GM19328 (cell line): ENCODE results near the gene SLC8A1.

ENCODE experiments used
- ATAC-seq: cut with Tn5 transposase; IDR thresholded peaks from one replicate; pipeline ENCODE4 v1.9.1; 2021; ENCODE audit warnings: mild to moderate bottlenecking, moderate library complexity; ENCODE audit not compliant: unreplicated experiment

Gene SLC8A1

DNA sequence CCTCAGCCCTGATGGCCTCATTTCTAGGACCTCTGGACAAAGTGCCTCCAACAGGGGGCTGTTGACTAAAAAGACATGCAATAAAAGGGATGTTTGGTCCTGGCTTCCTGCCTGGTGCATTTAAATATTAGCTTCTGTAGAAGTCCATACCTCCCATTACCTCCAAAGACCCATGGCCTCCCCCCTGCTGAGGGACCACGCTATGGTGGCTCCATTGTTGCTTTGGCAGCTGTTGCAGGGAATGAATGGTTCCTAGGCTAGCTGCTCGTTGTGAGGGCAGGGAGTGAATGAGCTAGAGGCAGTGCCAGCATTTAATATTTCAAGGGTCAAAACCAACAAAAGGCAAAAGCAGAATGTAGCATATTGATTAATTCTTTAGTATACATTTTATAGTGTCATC is 285.9 kb downstream of the SLC8A1 start:
- ATAC-seq = no peak

DNA sequence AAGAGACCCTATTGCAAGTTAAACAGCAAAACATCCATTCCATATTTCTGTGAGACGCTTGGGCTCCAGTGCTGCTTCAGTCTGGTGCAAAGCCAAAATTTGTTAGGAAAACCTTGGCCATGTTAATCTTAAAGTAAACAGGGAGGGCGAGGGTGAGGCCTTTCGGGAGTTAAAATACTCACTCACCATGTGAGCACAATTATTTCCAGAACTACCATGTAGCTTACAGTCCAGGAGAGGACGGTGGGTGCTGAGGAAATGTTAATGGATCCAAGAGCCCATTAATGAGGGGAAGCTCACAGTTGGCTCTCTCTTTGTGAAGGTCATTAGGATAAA is 286.4 kb downstream of the SLC8A1 start:
- ATAC-seq = no peak

DNA sequence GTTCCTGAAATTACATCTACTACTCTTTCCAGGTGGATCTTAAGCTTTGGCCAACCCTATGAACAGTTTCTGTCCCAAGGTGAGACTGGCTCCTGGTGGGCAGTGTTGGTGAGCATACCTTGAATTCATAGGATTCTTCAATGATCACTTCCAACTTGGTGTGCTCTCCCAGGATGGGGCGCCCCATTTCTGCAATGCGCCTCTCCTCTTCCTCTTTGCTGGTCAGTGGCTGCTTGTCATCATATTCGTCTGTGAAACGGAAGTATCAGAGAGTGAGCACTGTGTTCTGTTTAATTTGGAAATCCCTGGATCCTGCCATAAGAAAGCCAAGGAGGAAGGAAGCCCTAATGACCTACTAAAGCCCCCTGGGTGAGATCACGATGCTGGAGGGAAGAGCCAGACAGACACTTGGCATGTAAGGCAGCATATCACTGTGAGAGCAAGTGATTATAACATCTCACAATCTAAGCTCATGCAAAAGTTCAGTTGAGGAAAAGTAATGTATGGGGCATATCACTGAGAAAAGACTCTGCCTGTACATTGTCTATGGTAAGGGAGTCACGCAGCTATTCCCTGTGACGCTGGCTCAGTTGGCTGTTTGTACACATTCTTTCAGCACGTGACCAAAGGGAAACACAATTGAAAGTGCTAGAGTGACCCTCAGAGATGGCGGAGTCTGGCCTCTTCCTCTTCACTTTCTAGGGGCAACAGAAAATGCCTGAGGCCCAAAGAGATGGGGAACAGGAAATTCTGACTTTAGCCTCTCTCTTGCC is 287.0 kb downstream of the SLC8A1 start:
- no peak for ATAC-seq

- ATAC-seq = no peak
Observed at GRCh38 chr2:40161986-40162385, 289.9 kb downstream of the SLC8A1 start.

- ATAC-seq = no peak
Observed at GRCh38 chr2:40160751-40161218, 291.1 kb downstream of the SLC8A1 start.

DNA sequence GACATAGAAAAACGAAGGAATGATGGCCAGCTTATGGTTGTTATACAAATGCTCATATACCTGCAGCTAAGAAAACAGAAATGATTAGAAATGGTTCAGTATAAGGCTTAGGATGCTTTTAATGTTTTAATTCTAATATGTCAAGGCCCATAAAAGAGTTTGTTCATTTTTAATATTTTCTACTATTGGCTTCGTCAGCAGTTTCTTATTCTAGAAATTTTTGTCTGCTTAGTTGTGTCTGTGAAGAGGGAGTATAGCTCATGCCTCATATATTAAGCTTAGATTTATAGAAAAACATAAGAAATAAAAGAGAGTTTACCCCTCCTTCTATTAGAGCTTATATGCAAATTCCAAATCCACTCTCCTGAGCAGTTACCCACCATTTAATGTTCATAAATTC is 292.6 kb downstream of the SLC8A1 start:
- no peak for ATAC-seq

- no peak for ATAC-seq
Observed at GRCh38 chr2:40158781-40159180, 293.1 kb downstream of the SLC8A1 start.

DNA sequence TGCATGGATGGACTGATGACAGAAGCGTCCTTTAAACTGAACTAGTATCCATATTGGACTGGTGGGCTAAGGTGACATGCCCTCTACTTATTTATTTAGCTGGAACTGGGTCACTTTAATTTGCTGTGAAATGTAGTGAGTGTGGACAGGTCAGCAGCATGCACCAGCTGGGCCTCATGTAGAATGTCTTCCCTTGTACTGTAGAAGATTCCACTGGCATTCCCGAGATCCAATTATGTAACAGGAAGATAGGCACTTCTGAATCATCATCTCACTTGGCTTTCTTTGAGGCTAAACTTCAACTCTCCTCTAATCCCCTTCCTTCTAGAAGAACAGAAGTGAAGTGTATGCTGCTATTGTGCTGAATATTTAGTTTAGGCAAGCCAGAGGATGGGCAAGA is 296.2 kb downstream of the SLC8A1 start:
- no peak for ATAC-seq

DNA sequence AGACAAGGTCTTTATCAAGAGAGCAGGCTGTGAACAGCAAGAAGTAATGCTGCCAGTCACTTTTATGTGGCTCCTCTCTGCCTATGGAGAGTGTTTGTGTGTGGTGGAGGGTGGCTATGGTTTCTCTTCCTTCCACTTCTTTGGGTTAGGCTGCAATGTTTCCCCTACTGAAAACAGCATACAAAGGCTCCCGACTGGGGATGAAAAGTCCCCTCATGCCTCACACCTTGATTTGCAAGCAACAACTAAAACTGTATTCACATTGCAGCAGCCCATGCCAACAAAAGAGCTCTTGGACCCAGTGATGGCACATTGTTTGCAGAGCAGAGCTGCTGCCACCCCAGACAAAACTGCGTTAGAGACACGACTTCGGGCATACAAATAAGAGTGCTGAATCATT is 301.6 kb downstream of the SLC8A1 start:
- ATAC-seq = no peak

DNA sequence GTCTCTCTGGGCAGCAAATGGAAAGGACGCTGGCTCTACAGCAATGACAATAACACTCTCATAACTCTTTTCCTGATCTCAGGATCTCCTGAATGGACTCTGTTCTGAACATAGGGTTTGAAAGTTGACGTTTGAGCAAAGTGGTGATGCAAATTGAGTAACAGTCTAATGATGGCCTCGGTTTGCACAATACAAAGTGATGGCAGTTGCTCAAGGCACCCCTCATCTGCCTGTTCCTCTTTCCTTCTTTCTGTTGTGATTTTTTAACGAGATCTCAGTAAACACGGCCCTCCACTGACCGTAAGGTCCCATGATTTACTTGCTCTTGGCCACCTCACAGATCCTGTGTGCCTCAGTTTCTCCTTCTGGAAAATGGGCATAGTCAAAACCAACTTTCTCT is 303.6 kb downstream of the SLC8A1 start:
- ATAC-seq = no peak

- no peak for ATAC-seq
Observed at GRCh38 chr2:40147360-40147759, 304.5 kb downstream of the SLC8A1 start.

GRCh38 chr2:40144022-40144421 is 307.9 kb downstream of the SLC8A1 start:
- no peak for ATAC-seq

GRCh38 chr2:40138314-40138713 is 313.6 kb downstream of the SLC8A1 start:
- ATAC-seq = no peak

DNA sequence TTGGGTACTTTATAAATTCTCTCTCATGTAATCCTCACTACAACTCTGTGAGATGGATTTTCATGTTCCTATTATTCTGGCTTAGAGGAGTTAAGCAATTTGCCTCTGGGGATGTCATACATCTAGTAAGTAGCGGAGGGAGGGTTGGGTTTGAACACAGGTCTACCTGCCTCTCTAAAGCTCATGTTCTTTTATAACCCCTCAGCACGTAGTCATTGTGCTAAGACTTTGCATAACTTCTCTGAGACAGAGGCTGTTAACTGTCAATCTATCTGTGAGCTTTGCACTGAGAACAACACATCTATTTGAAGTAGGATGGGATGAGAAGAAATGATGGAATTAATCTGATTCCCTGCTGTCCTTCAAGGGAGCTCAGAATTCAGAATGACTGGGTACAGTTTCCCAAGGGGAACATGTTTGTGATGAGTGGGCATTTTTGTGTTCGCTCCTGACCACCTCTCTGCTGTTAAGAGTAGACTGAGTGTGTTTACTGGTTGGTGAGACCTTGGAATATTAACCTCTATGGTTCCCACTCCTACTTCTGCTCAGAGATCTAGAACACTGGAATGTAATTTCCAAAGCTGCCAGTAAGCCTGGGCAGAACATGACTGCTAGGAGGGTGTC is 320.7 kb downstream of the SLC8A1 start:
- no peak for ATAC-seq

GRCh38 chr2:40130251-40130994 is 321.5 kb downstream of the SLC8A1 start:
- no peak for ATAC-seq

DNA sequence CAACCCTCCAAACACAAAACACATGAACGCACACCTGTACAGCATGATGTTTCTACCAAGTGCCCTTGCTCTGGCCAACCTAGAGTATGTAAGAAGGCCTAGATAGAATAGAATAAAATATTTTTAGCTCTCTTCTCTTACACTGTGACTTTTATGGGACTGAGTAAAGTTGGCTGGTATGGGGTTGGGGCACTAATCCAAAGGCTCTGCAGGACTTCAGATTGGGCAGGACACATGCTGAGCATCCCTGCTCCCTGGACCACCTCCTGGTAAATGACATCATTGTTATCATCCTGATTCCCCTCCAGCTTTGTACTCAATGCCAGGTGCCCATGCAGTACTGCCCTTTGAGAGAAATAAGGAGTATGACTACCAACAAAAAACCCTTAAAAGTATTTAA is 322.2 kb downstream of the SLC8A1 start:
- ATAC-seq = no peak

DNA sequence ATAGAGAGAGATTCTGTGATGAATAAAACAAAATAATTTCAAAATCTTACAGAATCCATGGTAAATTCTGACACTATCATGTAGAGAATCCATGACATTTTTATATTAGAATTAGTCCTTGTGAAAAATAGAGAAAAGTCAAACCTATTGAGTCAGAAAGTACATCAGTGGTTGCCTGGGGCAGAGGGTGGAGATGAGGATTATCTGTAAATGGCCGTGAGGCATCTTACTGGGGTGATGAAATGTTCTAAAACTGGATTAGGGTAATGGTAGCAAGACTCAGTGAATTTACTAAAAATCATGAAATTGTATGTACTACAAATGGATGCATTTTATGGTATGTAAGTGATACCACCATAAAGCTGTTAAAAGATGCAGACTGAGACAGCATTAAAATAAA is 323.1 kb downstream of the SLC8A1 start:
- ATAC-seq = no peak

GRCh38 chr2:40127890-40128557 is 323.9 kb downstream of the SLC8A1 start:
- no peak for ATAC-seq

DNA sequence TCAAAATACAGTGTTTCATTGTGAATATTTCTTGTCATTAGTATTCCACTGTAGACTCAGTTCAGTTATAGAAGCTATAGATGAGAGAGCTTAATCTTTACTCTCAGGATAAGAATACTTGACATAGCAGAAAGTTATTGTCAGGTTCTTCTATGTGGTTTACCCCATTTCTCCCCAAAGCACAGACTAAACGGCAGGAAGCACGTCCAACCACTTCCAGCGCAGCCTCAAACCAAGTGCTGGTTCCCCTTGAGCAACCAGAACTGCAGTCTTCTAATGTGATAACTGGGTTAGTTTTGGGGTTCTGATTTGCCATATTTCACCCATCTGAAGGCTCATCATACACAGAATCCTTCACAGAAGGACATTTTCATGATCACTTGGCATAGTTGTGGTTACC is 324.7 kb downstream of the SLC8A1 start:
- ATAC-seq = no peak

DNA sequence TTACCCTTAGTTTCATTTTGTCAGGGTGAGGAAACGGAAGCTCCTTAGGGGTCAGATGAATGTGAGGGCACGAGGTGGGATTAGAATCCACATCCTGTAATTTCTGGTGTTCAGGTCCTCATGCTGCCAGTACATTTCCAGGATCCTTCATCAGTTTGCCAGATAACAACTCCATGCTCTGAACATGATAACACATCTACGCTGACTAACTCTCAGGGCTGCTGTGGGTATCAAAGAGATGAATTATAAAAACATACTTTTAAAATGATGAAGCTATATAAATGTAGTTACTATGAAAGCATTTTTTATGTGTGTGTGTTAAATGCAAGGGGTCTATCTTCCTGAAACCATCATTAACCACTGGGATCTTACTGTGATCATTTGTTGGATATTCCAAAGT is 325.9 kb downstream of the SLC8A1 start:
- ATAC-seq = no peak

DNA sequence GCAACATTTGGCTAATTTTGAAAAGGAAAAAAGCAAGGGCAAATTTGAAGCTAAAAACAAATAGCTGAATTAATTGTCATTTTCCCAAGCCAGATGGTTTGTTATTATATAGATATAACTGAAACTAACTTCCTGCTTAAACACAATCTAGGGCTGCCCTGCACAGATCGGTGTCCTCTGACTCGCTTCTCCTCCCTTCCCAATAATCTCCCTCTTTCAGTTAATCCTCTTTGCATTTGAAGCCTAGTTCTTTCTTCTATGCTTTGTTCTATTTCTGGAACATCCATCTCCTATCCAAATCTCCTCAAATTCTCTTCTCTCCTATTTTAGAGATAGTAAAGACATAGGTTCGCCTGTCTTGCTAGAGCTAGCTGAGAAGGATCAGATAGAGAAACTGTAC is 328.1 kb downstream of the SLC8A1 start:
- no peak for ATAC-seq

DNA sequence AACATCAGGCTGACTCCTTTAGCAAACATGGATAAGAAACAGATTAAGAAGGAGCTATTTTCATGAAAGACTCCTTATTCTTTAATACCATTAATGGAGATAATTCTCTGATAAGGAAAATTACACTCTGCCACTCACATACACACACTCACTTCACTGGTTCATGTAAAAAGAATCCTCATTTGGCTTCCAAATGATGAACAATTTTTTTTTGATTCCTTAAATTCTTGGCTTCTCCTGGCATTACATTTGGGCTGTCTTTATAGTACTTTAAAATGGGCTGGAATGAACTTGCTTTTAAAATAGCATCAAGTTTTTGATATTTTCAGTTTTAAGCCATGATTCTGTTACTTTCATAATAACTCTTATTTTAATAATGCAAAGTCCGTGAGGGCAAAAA is 328.6 kb downstream of the SLC8A1 start:
- no peak for ATAC-seq
